HEK293T (cell line): ENCODE data around the gene ARHGEF6.

Experiments
- FOXA1 ChIP-seq: fragments of 450-650 bp; IDR thresholded peaks from 2 replicates; pipeline ENCODE4 v1.6.1; 2016; ENCODE audit warnings: mild to moderate bottlenecking
- FOXM1 ChIP-seq: fragments of 450-650 bp; IDR thresholded peaks from 2 replicates; pipeline ENCODE4 v1.6.1; 2017; ENCODE audit warnings: mild to moderate bottlenecking, borderline replicate concordance
- NFRKB ChIP-seq: fragments of 450-650 bp; IDR thresholded peaks from 2 replicates; pipeline ENCODE4 v1.6.1; 2016; ENCODE audit warnings: mild to moderate bottlenecking, moderate library complexity
- SUZ12 ChIP-seq: fragments of 450-650 bp; IDR thresholded peaks from 2 replicates; pipeline ENCODE4 v1.6.1; 2016; ENCODE audit warnings: mild to moderate bottlenecking
- TARDBP ChIP-seq: fragments of 450-650 bp; IDR thresholded peaks from 2 replicates; pipeline ENCODE4 v1.6.1; 2016
- TF ChIP-seq, protein P1 (sequence below): fragments of 450-650 bp; IDR thresholded peaks from 2 replicates; pipeline ENCODE4 v1.6.1; 2016

DNA sequence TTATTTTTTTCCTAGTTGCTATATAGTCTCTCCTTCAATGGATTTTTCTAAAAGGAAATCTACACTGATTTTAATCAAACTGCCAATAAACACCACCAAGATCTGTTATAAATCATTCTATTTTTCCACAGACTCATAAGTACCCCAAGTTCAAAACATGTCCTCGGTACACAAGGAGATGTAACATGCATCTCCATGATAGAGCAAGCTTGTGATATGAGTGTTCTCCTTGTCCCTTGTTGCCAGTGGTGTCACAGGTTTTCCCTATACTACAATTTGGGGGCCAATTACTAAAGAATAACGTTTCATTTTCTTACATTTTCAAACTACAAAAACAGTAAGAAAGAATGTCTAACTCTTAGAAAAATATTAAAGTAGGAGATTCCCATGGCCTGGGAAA, 491 bp downstream of the ARHGEF6 start:
- TF ChIP-seq SUZ12 (no peak), FOXM1 (no peak), FOXA1 (no peak), TARDBP (no peak), NFRKB (no peak)
- TF ChIP-seq, protein P1, sequence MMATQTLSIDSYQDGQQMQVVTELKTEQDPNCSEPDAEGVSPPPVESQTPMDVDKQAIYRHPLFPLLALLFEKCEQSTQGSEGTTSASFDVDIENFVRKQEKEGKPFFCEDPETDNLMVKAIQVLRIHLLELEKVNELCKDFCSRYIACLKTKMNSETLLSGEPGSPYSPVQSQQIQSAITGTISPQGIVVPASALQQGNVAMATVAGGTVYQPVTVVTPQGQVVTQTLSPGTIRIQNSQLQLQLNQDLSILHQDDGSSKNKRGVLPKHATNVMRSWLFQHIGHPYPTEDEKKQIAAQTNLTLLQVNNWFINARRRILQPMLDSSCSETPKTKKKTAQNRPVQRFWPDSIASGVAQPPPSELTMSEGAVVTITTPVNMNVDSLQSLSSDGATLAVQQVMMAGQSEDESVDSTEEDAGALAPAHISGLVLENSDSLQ = no peak
